Measurements from ENCODE around the gene RPS6KA3. TPM values are rescaled to one million over a fixed set of nuclear protein-coding genes. Genes with fewer than 3 reads are reported as not detected.
"Not testable (repeated sequence)": the region's sequence is repeated elsewhere in the genome, so short reads cannot be mapped to it uniquely, and the experiment has no call there.

The RPS6KA3 gene
- polyA plus RNA-seq, 1 experiment = 50.7 TPM

GRCh38 chrX:20129547-20129946, 137.2 kb downstream of the RPS6KA3 start:
- DNase-seq (ENCODE audit: low read depth, low spot score) = no peak

GRCh38 chrX:20128670-20129069, 138.0 kb downstream of the RPS6KA3 start:
- no peak for DNase-seq (ENCODE audit: low read depth, low spot score)
- ChIA-PET CTCF (interaction anchor here (1.4 kb wide), 1 partner anchor 224 kb away, joined by 4 read pairs; no protein-coding TSS in a partner anchor), POLR2A (no interaction called here)
- no peak overlapping the region for H3K4me3 ChIP-seq (ENCODE audit: low read depth, low read length)
- no peak for TF ChIP-seq CTCF (IDR thresholded peaks at IDR 0.05; ENCODE audit: low read depth, low read length)
- no peaks in the 10 kb centered on the region for H3K9me3 ChIP-seq (ENCODE audit: control insufficient read depth, insufficient read depth, low read length)
- no peaks in the 10 kb centered on the region for H3K27me3 ChIP-seq (ENCODE audit: control insufficient read depth, insufficient read depth, low read length)
- H3K27ac ChIP-seq (ENCODE audit: low read depth, low read length) = no peak overlapping the region

More at GRCh38 chrX:20129547-20129946, 137.2 kb downstream of the RPS6KA3 start:
- Histone ChIP-seq H3K9me3 (ENCODE audit: control insufficient read depth, insufficient read depth, low read length) (no peaks in the 10 kb centered on the region), H3K4me3 (ENCODE audit: low read depth, low read length) (no peak overlapping the region), H3K27me3 (ENCODE audit: control insufficient read depth, insufficient read depth, low read length) (no peaks in the 10 kb centered on the region), H3K27ac (ENCODE audit: low read depth, low read length) (no peak overlapping the region)
- no peak for TF ChIP-seq CTCF (IDR thresholded peaks at IDR 0.05; ENCODE audit: low read depth, low read length)
- ChIA-PET POLR2A (no interaction called here), CTCF (interaction anchor here (1.4 kb wide), 1 partner anchor 225 kb away, joined by 4 read pairs; no protein-coding TSS in a partner anchor)

- CTCF ChIA-PET; DNase-seq (ENCODE audit: low read depth, low spot score); H3K4me3 ChIP-seq (ENCODE audit: low read depth, low read length); H3K9me3 ChIP-seq (ENCODE audit: control insufficient read depth, insufficient read depth, low read length); H3K27ac ChIP-seq (ENCODE audit: low read depth, low read length); POLR2A ChIA-PET; H3K27me3 ChIP-seq (ENCODE audit: control insufficient read depth, insufficient read depth, low read length): not testable (repeated sequence)
- peak; percentile 28 for TF ChIP-seq CTCF (IDR thresholded peaks at IDR 0.05; ENCODE audit: low read depth, low read length)
Observed at GRCh38 chrX:20127440-20127839, 139.3 kb downstream of the RPS6KA3 start.

GRCh38 chrX:20126833-20127232, 139.9 kb downstream of the RPS6KA3 start:
- DNase-seq (ENCODE audit: low read depth, low spot score); POLR2A ChIA-PET; H3K9me3 ChIP-seq (ENCODE audit: control insufficient read depth, insufficient read depth, low read length); H3K4me3 ChIP-seq (ENCODE audit: low read depth, low read length); CTCF ChIA-PET; H3K27me3 ChIP-seq (ENCODE audit: control insufficient read depth, insufficient read depth, low read length); H3K27ac ChIP-seq (ENCODE audit: low read depth, low read length): not testable (repeated sequence)

GRCh38 chrX:20124964-20125363, 141.7 kb downstream of the RPS6KA3 start:
- Histone ChIP-seq H3K4me3 (ENCODE audit: low read depth, low read length) (no peak overlapping the region), H3K9me3 (ENCODE audit: control insufficient read depth, insufficient read depth, low read length) (no peaks in the 10 kb centered on the region), H3K27ac (ENCODE audit: low read depth, low read length) (no peak overlapping the region), H3K27me3 (ENCODE audit: control insufficient read depth, insufficient read depth, low read length) (no peaks in the 10 kb centered on the region)
- TF ChIP-seq CTCF (IDR thresholded peaks at IDR 0.05; ENCODE audit: low read depth, low read length) = no peak
- CTCF ChIA-PET = no interaction called here
- POLR2A ChIA-PET = no interaction called here
- DNase-seq (ENCODE audit: low read depth, low spot score) = no peak
